HL-60/S4 treated with retinoic acid at 250 ng/mL for 4 days and 3 days (cell line): ENCODE results near the gene ORC3.
"Not testable (repeated sequence)": the region's sequence is repeated elsewhere in the genome, so short reads cannot be mapped to it uniquely, and the experiment has no call there.

ENCODE experiments used
- in situ Hi-C: fragments of 300-500 bp; cut with MboI; formaldehyde crosslinking; loops from 2 replicates; pipeline ENCODE4 v1.7.0; 2022; ENCODE audit warnings: low sequenced_read_pairs

The ORC3 gene

GRCh38 chr6:87658516-87658915 is 68.6 kb downstream of the ORC3 start:
- in situ Hi-C loops = no loop called here

DNA sequence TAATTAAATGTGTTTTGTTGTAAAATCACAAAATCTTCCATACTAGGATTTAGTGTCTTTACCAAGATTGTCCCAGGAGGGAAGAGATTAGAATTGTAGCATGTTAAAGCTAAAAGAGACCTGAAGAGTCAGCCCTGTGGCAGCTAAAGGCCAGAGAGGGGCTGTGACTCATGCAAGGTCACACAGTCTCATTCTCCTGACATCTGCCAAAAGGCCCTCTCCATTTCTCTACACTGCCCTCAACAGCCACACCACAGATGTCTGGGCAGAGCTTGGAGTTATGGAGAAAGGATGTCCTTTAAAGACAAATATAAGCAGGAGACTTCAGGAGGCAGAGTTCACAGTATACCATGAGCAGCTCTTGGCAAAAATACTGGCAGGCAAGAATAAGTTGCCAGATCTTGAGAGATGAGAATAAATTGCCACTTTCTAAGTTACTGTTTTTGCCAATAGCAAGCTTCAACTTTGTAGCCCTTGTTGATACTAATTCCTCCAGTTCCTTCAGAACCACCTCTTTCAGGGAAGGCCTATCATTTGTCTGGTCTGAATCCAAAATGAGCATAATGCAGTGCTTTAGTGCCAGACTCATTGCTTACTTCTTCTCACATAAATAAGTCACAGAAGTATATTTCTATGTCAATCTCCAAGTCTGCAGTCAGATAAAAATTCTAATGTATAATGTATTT is 70.4 kb downstream of the ORC3 start:
- in situ Hi-C loops = no loop called here

GRCh38 chr6:87661016-87661415 is 71.1 kb downstream of the ORC3 start:
- in situ Hi-C loops = no loop called here

GRCh38 chr6:87661503-87661902 is 71.6 kb downstream of the ORC3 start:
- in situ Hi-C loops = no loop called here

DNA sequence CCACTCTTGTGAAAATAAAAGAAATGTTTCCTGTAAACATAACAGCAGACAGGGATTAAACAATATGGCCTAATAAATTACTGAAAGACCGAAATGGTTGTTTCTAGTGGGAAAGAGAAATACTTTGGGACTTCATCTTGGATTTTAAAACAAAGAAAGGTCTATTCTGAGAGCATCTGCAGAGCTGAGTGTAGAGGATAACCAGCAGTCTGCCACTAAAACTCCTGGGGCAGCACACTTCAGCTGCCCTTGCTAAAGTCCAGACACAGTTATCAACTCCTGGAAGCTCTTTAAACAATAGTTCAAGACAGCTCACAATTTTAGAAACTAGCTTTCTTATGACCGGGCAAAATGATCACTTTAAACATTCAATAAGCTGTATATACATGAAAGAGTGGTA is 73.5 kb downstream of the ORC3 start:
- in situ Hi-C loops = no loop called here

DNA sequence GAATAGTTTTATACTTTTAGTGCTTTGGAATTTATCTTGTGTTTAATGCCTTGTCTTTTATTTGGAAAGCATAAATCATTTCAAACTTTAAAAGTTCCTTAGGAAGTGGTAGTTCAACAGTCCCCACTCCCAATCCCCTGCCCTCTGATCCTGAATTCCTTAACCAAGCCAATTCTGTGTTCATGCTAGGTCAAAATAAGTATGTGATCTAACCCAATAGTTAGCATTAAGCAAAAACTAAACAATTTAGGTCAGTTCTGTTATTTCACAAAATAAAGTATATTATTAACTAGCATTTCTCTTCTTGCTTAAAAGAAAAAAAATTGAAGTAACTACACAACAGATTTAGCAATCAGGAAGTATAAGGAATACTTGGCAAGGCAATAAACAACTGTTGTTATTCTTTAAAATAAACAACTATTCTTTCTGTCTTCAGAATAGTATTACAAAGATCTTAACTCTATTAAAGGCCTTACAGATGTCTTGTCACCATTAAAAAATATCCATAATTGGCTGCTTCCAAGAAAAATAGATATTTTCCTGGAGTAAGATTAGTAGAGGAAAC is 75.1 kb downstream of the ORC3 start:
- in situ Hi-C loops = no loop called here

DNA sequence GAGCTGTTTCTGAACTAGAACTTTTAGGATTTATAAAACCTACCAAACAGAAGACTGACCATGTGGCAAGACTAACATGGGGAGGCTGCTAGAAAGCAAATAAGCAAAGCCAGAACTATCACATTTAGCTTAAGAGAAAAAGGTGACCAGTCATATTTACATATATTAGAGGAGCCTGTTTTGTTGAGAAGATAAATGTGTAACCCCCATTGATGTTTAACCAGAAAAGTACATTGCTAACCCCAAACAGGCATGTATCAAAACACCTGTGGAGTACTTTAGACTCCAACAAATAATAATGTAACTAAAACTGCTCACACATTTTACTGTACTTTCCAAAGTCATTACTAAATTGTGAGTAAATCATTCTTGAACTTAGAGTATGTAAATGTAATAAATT is 77.1 kb downstream of the ORC3 start:
- in situ Hi-C loops = no loop called here

DNA sequence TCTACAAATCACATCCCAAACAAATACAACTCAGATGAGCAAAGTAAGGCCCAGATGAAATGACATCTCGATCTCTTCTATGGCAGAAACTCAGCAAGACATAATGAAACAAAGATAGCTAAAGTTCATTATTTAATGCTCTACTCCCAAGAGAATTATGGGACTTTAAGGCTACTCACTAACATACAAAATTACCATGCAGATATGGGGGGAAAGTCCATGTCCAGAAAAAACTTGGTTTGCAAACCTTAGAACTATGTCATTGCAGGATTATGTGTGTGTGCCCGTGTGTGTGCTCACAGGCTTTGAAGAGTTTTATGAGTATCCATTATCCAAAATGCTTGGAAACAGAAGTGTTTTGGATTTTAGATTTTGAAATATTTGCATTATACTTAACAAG is 78.1 kb downstream of the ORC3 start:
- in situ Hi-C loops = no loop called here

- in situ Hi-C loops = no loop called here
These were observed 79.1 kb downstream of the ORC3 start for GRCh38 chr6:87669051-87669450.

GRCh38 chr6:87670707-87671106 is 80.8 kb downstream of the ORC3 start:
- in situ Hi-C loops = no loop called here

DNA sequence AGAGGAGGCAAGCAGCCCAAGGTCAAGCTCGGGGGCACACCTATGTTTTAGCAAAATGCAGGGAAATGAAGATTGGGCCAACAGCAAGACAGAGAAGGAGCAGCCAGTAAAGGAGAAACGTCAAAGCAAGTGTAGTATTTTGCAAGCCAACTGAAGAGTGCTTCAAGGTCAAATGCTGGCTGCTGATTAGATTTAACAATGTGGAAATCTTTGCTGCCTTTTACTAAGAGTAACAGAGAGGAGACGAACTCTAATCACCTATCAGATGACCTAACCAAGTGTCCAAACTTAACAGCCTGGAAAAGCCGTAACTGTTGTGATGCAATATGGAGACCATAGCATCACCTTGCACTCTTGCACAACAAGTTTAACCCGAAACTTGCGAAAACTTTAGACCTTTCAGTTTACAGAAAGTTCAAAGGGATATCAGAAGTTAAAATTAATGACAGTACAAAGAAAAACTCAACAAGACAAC is 81.7 kb downstream of the ORC3 start:
- in situ Hi-C loops = no loop called here

GRCh38 chr6:87672641-87673040 is 82.7 kb downstream of the ORC3 start:
- in situ Hi-C loops = no loop called here

DNA sequence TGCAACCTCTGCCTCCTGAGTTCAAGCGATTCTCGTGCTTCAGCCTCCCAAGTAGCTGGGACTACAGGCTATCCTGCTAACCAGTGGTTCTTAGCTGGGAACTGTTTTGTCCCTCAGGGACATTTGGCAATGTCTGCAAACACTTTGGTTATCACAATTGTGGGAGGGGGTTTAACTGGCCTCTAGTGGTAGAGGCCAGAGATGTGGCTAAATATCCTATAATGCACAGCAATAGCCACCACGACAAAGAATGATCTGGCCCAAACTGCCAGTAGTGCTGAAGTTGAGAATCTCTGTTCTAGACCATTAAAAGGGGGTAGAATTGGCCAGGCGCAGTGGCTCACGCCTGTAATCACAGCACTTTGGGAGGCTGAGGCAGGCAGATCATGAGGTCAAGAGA is 83.3 kb downstream of the ORC3 start:
- in situ Hi-C loops = no loop called here

- in situ Hi-C loops = no loop called here
These were observed 84.4 kb downstream of the ORC3 start for GRCh38 chr6:87674290-87674689.

- in situ Hi-C loops = no loop called here
These were observed 85.2 kb downstream of the ORC3 start for GRCh38 chr6:87675004-87675681.

GRCh38 chr6:87682310-87682709 is 92.4 kb downstream of the ORC3 start:
- in situ Hi-C loops = no loop called here

DNA sequence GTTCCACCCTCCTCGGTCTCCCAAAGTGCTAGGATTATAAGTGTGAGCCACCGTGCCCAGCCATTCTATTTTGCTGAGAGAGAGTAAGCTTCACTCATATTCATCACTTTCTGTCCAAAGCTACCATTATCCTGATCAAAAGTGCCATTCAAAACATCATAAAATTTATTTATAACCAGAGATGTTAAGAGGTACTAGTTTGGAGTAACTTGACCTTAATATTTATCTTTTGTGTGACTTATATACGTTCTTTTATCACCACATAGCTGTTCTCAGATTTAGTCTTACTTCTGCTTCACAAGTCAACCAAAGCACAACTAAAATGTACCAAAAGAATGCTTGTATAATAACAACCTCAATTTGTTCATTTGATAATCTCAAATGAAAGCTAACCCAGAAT is 94.0 kb downstream of the ORC3 start:
- in situ Hi-C loops = no loop called here

DNA sequence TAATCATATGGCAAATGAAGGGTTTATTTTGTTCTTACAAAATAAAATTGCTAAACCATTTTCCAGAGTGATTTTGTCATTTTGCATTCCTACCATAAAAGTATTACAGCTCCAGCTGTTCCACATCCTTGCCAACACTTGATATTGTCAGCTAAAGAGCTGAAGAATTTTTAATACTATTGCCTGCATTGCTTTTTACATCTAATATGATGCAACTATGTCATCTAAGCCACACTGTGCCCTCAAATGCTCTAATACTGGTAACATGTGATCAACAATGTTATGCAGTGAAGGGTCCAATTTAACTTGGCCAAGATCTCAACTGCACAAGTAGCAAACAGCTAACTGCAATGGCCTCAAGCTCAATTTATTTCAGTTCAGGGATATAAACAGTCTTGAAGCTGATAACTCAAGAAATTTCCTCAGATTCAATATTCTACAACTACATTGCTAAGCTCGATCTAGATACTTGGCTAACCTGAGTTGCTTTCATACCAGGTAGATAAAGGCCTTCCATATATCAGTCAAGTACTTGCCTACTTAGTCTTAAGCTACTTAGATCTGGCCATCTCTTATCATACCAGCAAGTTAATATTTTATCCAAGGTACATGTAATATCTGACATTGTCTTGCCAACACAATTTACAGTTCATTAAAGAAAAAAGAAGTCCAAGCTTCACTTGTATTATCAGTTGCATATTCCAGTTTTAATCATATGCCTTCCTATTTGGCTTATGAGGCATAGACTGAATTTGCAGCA is 95.1 kb downstream of the ORC3 start:
- in situ Hi-C loops = no loop called here

DNA sequence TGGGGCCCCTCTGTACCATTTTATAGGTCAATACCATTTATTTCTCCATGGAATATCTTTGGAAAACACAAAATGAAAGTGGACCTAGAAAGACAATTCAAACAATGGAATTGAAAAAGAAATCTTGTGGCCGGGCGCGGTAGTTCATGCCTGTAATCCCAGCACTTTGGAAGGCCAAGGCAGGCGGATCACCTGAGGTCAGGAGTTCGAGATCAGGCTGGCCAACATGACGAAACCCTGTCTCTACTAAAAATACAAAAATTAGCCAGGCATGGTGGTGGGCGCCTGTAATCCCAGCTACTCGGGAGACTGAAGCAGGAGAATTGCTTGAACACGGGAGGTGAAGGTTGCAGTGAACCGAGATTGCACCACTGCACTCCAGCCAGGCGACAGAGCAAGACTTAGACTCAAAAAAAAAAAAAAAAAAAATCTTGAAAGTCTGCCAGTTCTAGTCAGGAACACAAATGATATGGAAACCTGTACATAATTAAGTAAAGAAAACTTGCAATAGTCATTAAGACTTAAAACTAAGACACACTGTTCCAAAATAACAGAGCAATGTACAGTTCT is 96.8 kb downstream of the ORC3 start:
- in situ Hi-C loops = not testable (repeated sequence)

GRCh38 chr6:87687296-87687695 is 97.4 kb downstream of the ORC3 start:
- in situ Hi-C loops = no loop called here

- in situ Hi-C loops = not testable (repeated sequence)
These were observed 98.0 kb downstream of the ORC3 start for GRCh38 chr6:87687893-87688292.
